Measurements from ENCODE around the gene USF3.

The USF3 gene

DNA sequence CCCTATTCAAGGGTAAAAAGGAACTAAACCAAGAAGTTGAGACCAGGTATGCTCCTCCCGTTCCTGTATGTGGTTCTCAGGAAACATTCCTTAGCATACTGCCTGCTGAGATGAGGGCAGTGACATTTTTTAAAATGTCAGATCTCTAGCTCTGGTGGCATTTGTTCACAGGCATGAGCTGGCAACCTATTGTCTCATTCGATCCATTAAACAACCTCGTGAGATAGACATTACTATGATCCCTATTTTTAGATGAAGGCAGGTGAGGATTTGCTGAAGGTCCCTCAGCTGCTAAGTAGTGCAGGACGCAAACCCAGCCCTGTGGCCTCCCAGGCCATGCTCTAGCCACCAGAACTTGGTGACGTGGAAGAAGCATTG is 89.2 kb downstream of the USF3 start:
- DNase-seq = no peak

DNA sequence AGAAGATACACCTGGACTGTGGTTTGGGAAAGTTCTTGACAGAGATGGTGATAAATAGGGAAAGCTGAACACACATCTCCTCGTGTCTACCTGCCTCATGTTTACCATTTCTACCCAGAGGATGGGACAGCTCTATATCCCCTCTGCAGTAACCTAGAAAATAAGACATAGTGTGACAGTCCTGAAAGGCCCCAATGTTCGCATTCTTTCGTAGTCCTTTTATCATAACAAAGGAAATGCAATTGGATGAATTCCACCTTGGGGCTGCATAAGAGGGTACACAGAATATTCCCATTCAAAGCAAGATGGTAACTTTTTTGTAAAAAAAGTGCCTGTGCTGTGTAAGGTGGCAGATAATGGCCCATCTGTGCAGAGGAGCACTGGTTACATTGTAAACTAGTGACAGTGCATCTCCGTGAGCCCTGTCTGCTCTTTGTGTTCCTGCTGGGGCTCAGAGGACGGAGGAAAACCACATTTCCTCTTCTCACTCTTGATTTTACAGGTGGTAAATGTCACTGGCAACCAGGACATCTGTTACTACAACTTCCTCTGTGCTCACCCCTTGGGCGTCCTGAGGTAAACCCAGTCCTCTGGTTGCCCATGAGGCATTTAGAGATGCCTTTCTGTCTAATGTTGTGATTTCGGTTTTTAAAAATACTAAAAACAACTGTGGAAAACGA is 89.8 kb downstream of the USF3 start:
- DNase-seq = no peak

DNA sequence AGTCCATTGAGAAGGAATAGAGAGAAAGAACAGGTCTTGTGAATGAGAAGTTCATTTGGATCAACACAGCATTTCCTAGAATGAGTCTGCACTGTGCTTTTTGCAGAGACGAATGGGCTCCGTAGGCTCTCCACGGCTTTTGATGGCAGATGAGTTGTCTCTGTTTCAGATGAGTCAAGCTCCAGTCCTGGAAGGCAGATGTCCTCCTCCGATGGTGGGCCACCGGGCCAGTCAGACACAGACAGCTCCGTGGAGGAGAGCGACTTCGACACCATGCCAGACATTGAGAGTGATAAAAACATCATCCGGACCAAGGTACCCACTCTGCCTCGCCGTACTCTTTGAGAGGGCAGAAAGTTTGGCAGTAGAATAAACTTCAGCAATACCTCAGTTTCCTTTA is 93.6 kb downstream of the USF3 start:
- no peak for DNase-seq

DNA sequence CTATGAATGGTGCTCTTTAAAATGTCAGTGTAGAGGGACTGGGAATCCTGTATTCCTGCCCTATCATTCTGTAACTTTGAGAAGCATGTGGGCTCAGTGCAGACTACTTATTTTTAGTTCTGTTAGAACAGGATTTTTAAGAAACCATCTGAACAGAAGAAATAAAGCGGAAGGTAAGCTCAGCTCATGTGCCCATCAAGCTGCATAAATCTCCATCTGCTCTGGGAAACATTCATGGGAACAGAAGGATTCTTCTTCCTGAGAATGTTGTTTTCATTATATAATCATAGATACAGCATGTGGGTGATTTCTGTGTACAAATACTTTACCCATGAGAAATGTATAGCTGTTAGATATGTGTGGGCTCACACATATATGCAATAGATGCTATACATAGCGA is 94.2 kb downstream of the USF3 start:
- DNase-seq = no peak

DNA sequence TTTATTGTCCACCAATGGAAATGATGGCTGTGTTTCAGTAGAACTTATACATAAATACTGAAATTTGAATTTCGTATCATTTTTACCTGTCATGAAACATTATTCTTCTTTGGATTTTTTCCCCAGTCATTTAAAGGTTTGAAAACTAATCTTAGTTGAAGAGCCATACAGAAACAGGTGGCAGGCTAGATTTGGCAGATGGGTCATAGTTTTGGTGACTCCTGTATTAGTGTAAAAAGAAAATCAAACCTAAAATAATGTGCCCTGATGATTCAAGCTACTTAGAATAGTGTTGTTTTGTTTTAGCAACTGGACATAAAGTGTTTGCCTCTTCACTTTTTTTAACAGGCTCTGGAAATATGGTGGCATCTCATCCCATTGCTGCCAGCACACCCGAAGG is 95.2 kb downstream of the USF3 start:
- no peak for DNase-seq

DNA sequence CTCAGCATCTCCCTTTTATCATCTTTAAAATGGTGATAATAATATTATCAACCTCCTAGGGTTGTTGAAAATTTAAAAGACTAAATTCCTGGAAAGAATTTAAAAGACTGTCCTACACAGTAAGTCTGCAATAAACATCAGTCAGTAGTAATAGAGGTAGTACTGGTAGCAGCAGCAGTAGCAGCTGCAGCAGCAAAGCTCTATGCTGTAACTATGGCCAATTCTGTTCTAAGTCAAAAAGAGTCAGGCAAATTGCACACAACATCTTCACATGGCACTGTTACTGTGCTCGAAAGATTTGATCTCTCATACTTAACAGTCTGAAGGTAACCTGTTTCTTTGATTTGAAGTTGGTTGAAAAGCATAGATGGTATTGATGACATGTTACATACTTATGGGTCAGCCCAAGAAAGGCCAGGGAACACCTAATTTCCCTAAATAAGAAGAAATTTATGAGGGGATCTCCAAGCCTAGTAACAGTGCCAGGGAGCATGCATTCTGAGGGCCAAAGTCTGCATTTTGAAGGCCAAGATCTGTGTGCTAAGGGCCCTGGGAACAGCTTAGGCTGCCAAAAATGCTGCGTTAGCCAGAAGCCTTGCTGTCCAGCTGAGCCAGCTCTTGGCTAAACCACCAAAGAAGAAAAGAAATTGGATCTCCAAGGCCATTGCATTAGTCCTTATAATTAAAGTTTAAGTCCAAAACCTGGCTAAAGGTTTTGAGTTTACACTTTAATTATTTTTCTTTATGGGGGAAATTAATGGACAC is 95.8 kb downstream of the USF3 start:
- DNase-seq = no peak

All from fibroblast of skin of back (primary cell).